Activated naive CD4-positive, alpha-beta T cell treated with anti-CD3 and anti-CD28 coated beads, Interleukin-2, amount 50 U/mL, for 72 hours (primary cell): ENCODE measurements around the gene MAPT. TPM values are rescaled to one million over a fixed set of nuclear protein-coding genes. Genes with fewer than 3 reads are reported as not detected.

Experiments
- ATAC-seq, 2 donors: fragments of 150-1000 bp; cut with Tn5 transposase; 2 replicates each; pipeline ENCODE4 v1.10.0; 2021; ENCODE audit warnings: mild to moderate bottlenecking in 2 of 2, moderate library complexity in 2 of 2
- DNase-seq, 2 donors: peaks; one replicate each; pipeline ENCODE4 v3.0.0; 2021 to 2022; ENCODE audit warnings: low spot score in 2 of 2
- H3K27ac Mint-ChIP-seq, 2 donors: one replicate each; pipeline ENCODE4 v1.8.0; 2022; ENCODE audit warnings: mild to moderate bottlenecking in 2 of 2, mixed read lengths in 2 of 2
- H3K36me3 Mint-ChIP-seq, 2 donors: one replicate each; pipeline ENCODE4 v1.8.0; 2022; ENCODE audit warnings: mixed read lengths in 2 of 2
- H3K9me3 Mint-ChIP-seq, 2 donors: one replicate each; pipeline ENCODE4 v1.8.0; 2022; ENCODE audit warnings: mixed read lengths in 2 of 2
- total RNA-seq, 2 donors: library from RNA; stranded (reverse); gene quantifications; one replicate each; pipeline ENCODE4 v1.2.3, GENCODE V29; 2022

MAPT gene
- total RNA-seq, result 1 to 10 TPM in 1 of 2 donors, under 1 TPM in 1; 0.57 to 2.2 TPM

GRCh38 chr17:45894022-45894784, at the start of gene MAPT:
MAPT (plus strand) TSS chr17:45894554; CDS start chr17:45962338, 67,784 bp downstream.
- H3K9me3 Mint-ChIP-seq, result no peaks in the 10 kb centered on the region
- ATAC-seq (peak; percentile 90 to 96), DNase-seq (peak; percentile 87 to 93)
- no peaks in the 10 kb centered on the region for H3K36me3 Mint-ChIP-seq
- H3K27ac Mint-ChIP-seq, result peak within 1 kb of the TSS; percentile 29 to 71

GRCh38 chr17:45844695-45845375, 49.5 kb upstream of the MAPT start, which contains the start of gene SPPL2C:
SPPL2C (plus strand) TSS chr17:45844881; CDS start chr17:45844907, 26 bp downstream.
- ATAC-seq (no peak), DNase-seq (no peak)
- Mint-ChIP-seq H3K36me3 (no peaks in the 10 kb centered on the region), H3K27ac (no peak within 1 kb of the TSS), H3K9me3 (no peaks in the 10 kb centered on the region)

DNA sequence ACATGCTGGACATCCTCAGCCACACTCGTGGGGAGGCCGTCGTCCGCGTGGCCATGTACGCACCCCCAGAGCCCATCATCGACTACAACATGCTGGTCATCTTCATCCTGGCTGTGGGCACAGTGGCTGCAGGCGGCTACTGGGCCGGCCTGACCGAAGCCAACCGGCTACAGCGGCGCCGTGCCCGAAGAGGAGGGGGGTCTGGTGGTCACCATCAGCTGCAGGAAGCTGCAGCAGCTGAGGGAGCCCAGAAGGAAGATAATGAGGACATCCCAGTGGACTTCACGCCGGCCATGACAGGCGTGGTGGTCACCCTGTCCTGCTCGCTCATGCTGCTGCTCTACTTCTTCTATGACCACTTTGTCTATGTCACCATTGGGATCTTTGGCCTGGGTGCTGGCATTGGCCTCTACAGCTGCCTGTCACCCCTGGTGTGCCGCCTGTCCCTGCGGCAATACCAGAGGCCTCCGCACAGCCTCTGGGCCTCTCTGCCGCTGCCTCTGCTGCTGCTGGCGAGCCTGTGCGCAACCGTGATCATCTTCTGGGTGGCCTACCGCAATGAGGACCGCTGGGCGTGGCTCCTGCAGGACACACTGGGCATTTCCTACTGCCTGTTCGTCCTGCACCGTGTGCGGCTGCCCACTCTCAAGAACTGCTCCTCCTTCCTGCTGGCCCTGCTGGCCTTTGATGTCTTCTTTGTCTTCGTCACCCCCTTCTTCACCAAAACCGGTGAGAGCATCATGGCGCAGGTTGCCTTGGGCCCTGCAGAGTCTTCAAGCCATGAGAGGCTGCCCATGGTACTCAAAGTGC, 48.8 kb upstream of the MAPT start:
- no peak for ATAC-seq
- Mint-ChIP-seq H3K27ac (no peak overlapping the region), H3K36me3 (no peaks in the 10 kb centered on the region), H3K9me3 (no peaks in the 10 kb centered on the region)
- no peak for DNase-seq

- no peak overlapping the region for H3K27ac Mint-ChIP-seq
- no peaks in the 10 kb centered on the region for H3K36me3 Mint-ChIP-seq
- ATAC-seq, result no peak
Observed at GRCh38 chr17:45846223-45846622, 48.1 kb upstream of the MAPT start.

GRCh38 chr17:45846646-45847045, 47.7 kb upstream of the MAPT start:
- Mint-ChIP-seq H3K27ac (no peak overlapping the region), H3K9me3 (no peaks in the 10 kb centered on the region), H3K36me3 (no peaks in the 10 kb centered on the region)
- no peak for ATAC-seq
- no peak for DNase-seq

More at GRCh38 chr17:45846223-45846622, 48.1 kb upstream of the MAPT start:
- H3K9me3 Mint-ChIP-seq, result no peaks in the 10 kb centered on the region
- DNase-seq, result no peak

DNA sequence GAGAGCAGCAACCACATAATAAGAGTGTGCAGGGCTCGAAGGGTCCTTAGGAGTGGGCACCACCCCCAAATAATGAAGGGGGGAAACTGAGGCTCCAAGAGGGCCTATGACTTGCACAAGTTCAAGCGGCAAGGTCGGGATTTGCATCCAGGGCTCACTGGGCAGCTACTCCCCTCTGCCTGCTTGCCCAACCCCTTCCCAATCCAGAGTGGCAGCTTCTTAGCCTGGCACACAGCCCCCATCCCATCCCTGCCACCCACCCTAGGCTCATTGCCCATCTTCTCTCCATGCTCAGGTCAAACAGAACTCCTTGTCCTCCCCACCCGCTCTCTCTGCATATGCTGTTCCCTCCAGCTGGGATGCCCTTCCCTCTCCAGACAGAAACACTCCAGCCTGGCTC, 47.3 kb upstream of the MAPT start:
- no peak for ATAC-seq
- Mint-ChIP-seq H3K36me3 (no peaks in the 10 kb centered on the region), H3K27ac (no peak overlapping the region), H3K9me3 (no peaks in the 10 kb centered on the region)
- no peak for DNase-seq

- no peaks in the 10 kb centered on the region for H3K36me3 Mint-ChIP-seq
- no peaks in the 10 kb centered on the region for H3K9me3 Mint-ChIP-seq
- DNase-seq (no peak), ATAC-seq (no peak)
- no peak overlapping the region for H3K27ac Mint-ChIP-seq
Observed at GRCh38 chr17:45847747-45848146, 46.6 kb upstream of the MAPT start.

DNA sequence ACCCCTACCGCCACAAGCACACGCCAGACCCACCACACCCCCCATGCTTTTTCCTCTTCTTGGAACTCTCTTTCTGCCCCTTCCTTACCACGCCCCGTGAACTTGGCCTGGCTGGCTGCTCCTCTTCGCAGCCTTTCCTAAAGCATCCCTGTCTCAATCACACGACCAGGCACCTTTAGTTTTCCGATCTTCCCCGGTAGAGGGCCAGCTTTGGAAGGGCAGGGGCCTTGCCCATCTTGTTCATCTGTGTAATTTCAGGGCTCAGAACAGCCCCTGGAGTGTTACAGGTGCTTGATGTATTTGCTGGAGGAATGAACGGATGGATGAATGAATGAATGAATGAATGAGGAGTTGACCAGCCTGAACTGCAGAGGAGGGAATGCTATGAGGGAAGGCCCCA, 45.9 kb upstream of the MAPT start:
- ATAC-seq, result no peak
- DNase-seq, result no peak
- no peaks in the 10 kb centered on the region for H3K9me3 Mint-ChIP-seq
- no peak overlapping the region for H3K27ac Mint-ChIP-seq
- no peaks in the 10 kb centered on the region for H3K36me3 Mint-ChIP-seq

GRCh38 chr17:45848868-45849535, 45.4 kb upstream of the MAPT start:
- ATAC-seq, result no peak
- Mint-ChIP-seq H3K9me3 (no peaks in the 10 kb centered on the region), H3K36me3 (no peaks in the 10 kb centered on the region), H3K27ac (no peak overlapping the region)
- no peak for DNase-seq

- DNase-seq, result no peak
- no peaks in the 10 kb centered on the region for H3K9me3 Mint-ChIP-seq
- H3K36me3 Mint-ChIP-seq, result no peaks in the 10 kb centered on the region
- no peak overlapping the region for H3K27ac Mint-ChIP-seq
- ATAC-seq, result no peak
Observed at GRCh38 chr17:45849536-45849990, 44.8 kb upstream of the MAPT start.

DNA sequence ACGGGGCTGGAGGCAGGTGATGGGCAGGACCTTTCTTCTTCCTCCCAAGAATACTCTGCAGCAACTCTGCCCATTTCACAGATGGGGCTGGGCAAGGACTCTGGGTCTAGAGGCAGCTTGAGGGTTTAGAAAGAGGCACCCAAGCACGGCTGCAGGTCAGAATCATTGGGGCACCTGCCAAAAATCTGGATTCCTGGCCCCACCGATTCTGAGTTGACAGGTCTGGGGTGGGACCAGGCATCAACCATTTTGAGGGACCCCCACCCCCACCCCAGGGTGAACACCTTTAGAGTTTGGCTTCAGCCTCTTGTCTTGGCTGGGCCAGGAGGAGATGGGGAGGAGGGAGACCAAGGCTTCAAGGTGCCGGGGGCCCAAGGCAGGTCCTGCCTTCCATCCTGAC, 44.3 kb upstream of the MAPT start:
- Mint-ChIP-seq H3K36me3 (no peaks in the 10 kb centered on the region), H3K27ac (no peak overlapping the region), H3K9me3 (no peaks in the 10 kb centered on the region)
- no peak for DNase-seq
- no peak for ATAC-seq

DNA sequence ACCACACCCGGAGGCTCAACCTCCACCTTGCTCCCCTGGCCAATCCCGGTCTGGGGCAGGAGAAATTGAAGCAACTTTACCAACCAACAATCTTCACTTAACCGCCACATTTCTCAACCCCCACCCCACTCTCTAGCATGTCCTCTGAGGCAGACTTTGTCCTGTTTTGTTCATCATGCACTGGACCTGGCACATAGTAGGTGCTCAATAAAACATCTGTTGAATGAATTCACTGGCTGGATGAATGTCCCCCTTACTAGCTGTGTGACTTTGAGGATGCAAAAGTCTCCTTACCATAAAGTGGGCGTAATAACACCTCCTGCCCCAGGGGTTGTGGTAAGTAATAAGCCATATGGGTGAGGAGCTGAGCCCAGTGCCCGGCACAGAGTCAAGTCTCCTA, 43.9 kb upstream of the MAPT start:
- ATAC-seq (no peak), DNase-seq (no peak)
- no peak overlapping the region for H3K27ac Mint-ChIP-seq
- H3K36me3 Mint-ChIP-seq, result no peaks in the 10 kb centered on the region
- no peaks in the 10 kb centered on the region for H3K9me3 Mint-ChIP-seq

GRCh38 chr17:45851022-45851421, 43.3 kb upstream of the MAPT start:
- Mint-ChIP-seq H3K9me3 (no peaks in the 10 kb centered on the region), H3K27ac (no peak overlapping the region), H3K36me3 (no peaks in the 10 kb centered on the region)
- DNase-seq (no peak), ATAC-seq (no peak)

DNA sequence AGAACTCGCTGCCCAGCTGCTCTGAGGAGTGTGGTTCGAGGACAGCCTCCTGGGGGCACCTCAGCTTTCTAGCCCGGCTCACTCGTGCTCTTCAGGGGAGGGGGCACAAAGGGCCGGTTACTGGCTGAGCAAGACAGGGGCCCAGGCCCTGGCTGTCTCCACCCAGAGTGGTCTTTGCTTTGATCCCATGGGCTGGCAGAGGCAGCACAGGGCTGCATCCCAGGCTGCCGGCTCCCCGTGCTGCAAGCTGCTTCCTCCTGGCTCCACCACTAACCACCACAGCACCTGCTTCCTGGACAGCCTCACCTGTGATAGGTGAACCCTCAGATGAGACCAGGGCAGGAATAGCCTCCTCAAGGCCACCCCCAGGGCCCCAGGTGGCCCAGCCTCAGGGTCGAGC, 42.9 kb upstream of the MAPT start:
- no peak for ATAC-seq
- H3K36me3 Mint-ChIP-seq, result no peaks in the 10 kb centered on the region
- no peaks in the 10 kb centered on the region for H3K9me3 Mint-ChIP-seq
- DNase-seq, result no peak
- H3K27ac Mint-ChIP-seq, result no peak overlapping the region

DNA sequence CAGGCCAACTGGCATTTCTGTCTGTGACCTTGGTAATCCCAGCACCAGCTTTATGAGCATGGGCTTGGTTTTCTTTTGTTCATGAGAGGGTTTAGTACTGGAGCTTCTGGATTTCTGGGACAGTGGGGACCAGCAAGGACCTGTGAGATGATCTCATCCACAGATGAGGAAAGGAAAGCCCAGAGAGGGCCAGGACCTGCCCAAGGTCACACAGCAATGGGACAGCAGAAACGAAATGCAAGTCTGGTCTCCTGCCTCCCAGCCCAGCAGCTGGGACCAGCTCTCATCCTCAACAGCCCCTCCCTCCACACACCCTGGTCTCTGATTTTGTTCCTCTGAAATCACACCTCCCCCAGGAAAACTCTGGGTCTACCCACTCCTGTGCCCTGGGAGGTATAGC, 42.5 kb upstream of the MAPT start:
- ATAC-seq, result peak in 1 of 2 donors; percentile 10
- DNase-seq, result no peak
- Mint-ChIP-seq H3K36me3 (no peaks in the 10 kb centered on the region), H3K27ac (no peak overlapping the region), H3K9me3 (no peaks in the 10 kb centered on the region)

DNA sequence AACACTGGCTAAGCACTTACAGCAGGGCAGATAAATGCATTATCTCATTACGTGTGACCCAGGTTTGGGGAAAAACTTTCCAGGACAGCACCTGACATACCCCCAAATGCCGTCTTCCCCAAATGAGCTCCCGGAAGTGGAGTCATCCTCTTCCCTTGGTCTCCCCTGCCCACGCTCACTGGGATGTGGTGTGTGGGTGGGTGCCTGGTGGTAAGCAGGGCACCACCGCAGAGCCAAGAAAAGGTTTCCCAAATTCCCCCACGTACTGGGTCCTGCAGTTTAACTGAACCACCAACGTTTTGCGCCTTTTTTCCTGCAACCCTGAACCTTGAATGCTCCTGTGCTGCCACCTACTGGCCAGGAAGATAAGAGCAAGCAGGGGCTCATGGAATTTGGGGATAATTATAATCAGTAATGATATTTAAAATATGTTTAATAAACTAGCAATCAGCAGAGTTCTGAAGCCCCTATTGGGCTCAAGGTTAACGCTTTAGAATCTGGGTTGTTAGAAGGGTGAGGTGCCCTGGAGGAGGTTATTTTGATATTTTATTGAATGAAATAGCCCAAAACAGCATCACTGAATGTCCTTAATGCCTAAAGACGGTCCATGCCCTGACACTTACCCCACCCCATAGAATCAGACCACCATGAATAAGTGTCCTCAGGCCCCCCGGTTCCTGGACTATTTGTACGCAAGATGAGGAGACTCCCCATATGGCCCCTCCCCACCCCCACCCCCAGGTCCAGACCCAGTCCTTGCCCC, 41.6 kb upstream of the MAPT start:
- H3K36me3 Mint-ChIP-seq, result no peaks in the 10 kb centered on the region
- H3K27ac Mint-ChIP-seq, result no peak overlapping the region
- DNase-seq (peak; percentile 65 to 75), ATAC-seq (peak in 1 of 2 donors; percentile 74)
- no peaks in the 10 kb centered on the region for H3K9me3 Mint-ChIP-seq
